ENCODE measurements around the gene RUNX2. TPM values are rescaled to one million over a fixed set of nuclear protein-coding genes. Genes with fewer than 3 reads are reported as not detected.

RUNX2 gene
- total RNA-seq, 4 donors from 2014 or later: 0.65 to 2.4 (median 1.3) TPM

- no peak for TF ChIP-seq CTCF (IDR thresholded peaks at IDR 0.05)
- ATAC-seq (ENCODE audit: low FRiP score) (no peak), DNase-seq (ENCODE audit: low spot score) (no peak)
Measured at GRCh38 chr6:45712076-45712475, 383.9 kb downstream of the RUNX2 start.

DNA sequence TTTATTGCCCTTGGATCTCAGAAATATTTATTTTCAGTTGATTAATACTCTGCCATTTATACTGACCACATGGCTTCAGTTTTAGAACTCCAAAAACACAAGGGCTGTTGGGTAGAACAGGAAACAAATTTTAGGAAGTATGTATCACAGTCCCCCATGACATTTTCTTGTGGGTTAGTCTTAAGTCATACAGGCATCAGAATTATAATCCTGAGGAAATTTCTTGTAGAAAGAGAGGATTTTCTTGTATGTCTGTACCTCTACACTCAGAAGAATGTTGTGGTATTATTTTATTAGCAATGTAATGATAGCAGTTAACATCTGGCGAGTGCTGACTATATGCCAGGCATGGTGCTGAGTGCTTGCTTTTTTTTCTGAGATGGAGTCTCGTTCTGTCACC lies 384.7 kb downstream of the RUNX2 start:
- ATAC-seq (ENCODE audit: low FRiP score): no peak
- no peak for DNase-seq (ENCODE audit: low spot score)
- no peak for TF ChIP-seq CTCF (IDR thresholded peaks at IDR 0.05)

Other genes with a start within 250 kb of the RUNX2 start
- gene SUPT3H, start 49.6 kb downstream of the RUNX2 start, total RNA-seq: 1 to 10 TPM; 2.2 to 8.4 (median 5.2) TPM

Measured in omental fat pad (tissue), 4 donors.